NCI-H2227 (cell line): ENCODE measurements around the gene TRPC4AP.

Source experiments
- DNase-seq: peaks from one replicate; lab custom pipeline; 2025; ENCODE audit not compliant: unreplicated experiment; lab: John Stamatoyannopoulos, UW

The TRPC4AP gene

GRCh38 chr20:35002426-35003210, 90.0 kb downstream of the TRPC4AP start:
- no peak for DNase-seq

GRCh38 chr20:35001596-35002362, 90.8 kb downstream of the TRPC4AP start:
- DNase-seq: no peak

DNA sequence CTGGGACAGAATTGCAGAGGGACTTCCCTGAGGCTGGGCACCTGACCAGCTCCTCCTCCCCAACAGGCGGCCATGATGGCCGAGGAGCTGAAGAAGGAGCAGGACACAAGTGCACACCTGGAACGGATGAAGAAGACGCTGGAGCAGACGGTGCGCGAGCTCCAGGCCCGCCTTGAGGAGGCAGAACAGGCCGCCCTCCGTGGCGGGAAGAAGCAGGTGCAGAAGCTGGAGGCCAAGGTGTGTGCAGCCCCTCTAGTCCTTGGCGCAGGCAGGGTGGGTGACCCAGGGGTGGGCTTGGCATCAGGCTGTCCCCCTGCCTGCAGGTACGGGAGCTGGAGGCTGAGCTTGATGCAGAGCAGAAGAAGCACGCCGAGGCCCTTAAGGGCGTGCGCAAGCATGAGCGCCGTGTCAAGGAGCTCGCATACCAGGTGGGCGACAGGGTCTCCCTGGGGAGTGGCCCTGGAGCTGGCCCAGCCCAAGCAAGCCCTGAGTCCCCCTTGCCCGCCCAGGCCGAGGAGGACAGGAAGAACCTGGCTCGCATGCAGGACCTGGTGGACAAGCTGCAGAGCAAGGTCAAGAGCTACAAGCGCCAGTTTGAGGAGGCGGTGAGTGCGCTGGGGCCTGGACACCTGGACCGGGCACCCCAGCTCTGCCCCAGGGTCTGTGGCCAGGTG, 91.5 kb downstream of the TRPC4AP start:
- DNase-seq: no peak

- no peak for DNase-seq
Observed at GRCh38 chr20:35000311-35000921, 92.2 kb downstream of the TRPC4AP start.

DNA sequence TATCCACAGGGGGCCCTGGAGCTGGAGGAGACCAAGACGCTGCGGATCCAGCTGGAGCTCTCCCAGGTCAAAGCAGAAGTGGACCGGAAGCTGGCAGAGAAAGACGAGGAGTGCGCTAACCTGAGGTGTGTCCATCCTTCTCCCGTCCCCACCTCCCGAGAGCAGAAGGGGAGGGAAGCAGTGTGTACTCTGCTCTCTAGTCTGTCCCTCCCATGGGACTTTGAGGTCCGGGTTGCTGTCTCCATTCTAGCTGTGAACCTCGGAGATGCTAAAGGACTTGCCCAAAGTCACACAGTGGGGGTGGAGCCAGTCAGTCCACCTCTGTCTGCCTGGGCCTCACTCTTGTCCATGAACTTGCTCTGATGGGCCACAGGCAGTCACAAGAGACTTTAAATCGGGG, 92.8 kb downstream of the TRPC4AP start:
- no peak for DNase-seq

DNA sequence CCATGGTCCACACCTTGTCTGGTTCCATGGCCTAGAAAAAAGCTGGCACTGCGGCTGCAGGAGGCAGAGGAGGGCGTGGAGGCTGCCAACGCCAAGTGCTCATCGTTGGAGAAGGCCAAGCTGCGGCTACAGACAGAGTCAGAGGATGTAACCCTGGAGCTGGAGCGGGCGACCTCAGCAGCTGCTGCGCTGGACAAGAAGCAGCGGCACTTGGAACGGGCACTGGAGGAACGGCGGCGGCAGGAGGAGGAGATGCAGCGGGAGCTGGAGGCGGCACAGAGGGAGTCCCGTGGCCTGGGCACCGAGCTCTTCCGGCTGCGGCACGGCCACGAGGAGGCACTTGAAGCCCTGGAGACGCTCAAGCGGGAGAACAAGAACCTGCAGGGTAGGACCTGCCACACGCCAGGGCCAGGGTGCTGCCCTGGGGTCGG, 93.6 kb downstream of the TRPC4AP start:
- DNase-seq: no peak

- no peak for DNase-seq
Observed at GRCh38 chr20:34998331-34998950, 94.2 kb downstream of the TRPC4AP start.

GRCh38 chr20:34997774-34998173, 94.8 kb downstream of the TRPC4AP start:
- DNase-seq: no peak

DNA sequence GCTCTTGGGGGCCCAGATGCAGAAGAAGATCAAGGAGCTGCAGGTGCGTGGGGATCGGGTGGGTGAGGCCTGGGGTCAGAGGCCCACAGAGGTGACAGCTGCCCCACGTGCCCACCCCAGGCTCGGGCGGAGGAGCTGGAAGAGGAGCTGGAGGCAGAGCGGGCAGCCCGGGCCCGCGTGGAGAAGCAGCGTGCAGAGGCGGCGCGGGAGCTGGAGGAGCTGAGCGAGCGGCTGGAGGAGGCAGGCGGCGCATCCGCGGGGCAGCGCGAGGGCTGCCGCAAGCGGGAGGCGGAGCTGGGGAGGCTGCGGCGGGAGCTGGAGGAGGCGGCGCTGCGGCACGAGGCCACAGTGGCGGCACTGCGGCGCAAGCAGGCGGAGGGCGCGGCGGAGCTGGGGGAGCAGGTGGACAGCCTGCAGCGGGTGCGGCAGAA, 95.5 kb downstream of the TRPC4AP start:
- DNase-seq: no peak

DNA sequence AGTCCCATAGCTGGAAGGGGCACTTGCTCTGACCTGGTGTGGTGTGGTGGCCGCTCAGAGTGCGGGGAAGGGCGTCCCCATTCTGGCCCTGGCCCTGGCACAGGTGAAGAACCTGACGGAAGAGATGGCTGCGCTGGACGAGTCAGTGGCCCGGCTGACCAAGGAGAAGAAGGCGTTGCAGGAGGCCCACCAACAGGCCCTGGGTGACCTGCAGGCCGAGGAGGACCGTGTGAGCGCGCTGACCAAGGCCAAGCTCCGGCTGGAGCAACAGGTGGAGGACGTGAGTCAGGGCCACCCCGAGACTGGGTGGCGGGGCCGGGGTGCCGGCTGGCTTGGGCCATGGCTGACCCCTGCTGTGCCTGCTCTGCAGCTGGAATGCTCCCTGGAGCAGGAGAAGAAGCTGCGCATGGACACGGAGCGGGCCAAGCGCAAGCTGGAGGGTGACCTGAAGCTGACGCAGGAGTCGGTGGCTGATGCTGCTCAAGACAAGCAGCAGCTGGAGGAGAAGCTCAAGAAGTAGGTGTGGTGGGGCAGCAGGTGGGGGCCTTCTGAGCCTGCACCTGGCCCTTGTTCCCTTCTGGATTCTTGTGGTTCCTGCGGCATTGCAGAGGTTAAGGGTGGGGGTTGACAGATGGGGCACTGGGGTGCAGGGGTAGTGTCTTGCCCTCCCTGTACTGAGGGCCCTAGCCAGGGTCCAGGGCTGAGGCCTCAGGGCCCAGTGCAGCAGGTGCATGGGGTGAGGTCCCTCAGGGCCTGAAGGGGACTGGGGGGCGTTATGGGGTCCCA, 96.2 kb downstream of the TRPC4AP start:
- DNase-seq: no peak

- no peak for DNase-seq
Observed at GRCh38 chr20:34995696-34996095, 96.9 kb downstream of the TRPC4AP start.

DNA sequence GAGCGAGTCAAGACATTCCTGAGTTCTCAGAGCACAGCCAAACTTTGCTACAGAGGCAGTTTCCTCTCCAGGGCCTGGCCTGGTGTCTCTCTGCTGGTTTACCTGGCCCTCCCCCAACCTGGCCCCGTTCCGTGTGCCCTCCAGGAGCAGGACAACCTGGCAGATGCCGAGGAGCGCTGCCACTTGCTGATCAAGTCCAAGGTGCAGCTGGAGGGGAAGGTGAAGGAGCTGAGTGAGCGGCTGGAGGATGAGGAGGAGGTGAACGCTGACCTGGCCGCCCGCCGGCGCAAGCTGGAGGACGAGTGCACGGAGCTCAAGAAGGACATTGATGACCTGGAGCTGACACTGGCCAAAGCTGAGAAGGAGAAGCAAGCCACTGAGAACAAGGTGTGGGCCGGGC, 97.4 kb downstream of the TRPC4AP start:
- no peak for DNase-seq

- DNase-seq: no peak
Observed at GRCh38 chr20:34994509-34995131, 98.0 kb downstream of the TRPC4AP start.

DNA sequence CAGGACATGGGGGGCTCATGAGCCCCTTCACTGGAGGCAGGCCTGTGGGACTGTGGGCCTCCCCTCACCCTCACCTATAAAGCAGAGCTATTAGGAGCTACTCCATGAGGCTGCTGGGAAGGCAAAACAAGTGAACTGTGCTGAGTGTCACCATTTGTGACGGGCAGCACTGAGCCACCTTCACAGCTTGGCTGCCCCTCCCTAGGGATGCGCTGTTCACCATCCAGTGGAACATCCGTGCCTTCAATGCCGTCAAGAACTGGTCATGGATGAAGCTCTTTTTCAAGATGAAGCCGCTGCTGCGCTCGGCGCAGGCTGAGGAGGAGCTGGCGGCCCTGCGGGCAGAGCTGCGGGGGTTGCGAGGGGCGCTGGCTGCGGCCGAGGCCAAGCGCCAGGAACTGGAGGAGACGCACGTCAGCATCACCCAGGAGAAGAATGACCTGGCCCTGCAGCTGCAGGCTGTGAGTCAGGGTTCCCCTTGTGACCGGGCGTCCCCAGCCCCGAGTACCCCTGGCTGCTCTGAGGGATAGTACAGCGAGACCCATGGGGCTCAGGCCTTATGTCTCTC, 98.6 kb downstream of the TRPC4AP start:
- DNase-seq: no peak

- no peak for DNase-seq
Observed at GRCh38 chr20:34992751-34993417, 99.7 kb downstream of the TRPC4AP start.

GRCh38 chr20:34990661-34991214, 101.9 kb downstream of the TRPC4AP start:
- no peak for DNase-seq

GRCh38 chr20:34990231-34990630, 102.4 kb downstream of the TRPC4AP start:
- no peak for DNase-seq

GRCh38 chr20:34989670-34990069, 102.9 kb downstream of the TRPC4AP start:
- no peak for DNase-seq
